ACC112 (cell line): ENCODE results near the gene MYADM.

Source experiments
- H2AFZ ChIP-seq: fragments of 200-600 bp; sonication (generic); one replicate; pipeline ENCODE4 v1.6.0; 2017; ENCODE audit warnings: antibody characterized with exemption, low read length; ENCODE audit not compliant: unreplicated experiment
- H3K27ac ChIP-seq: fragments of 200-600 bp; sonication (generic); 2 replicates; pipeline ENCODE4 v1.5.1; 2014; ENCODE audit warnings: low read depth, mild to moderate bottlenecking, antibody characterized with exemption, low read length, moderate library complexity
- H3K27me3 ChIP-seq: fragments of 200-600 bp; sonication (generic); 2 replicates; pipeline ENCODE4 v1.6.1; 2014; ENCODE audit warnings: mild to moderate bottlenecking, antibody characterized with exemption, low read length, moderate library complexity, mixed read lengths; ENCODE audit not compliant: insufficient read depth
- H3K36me3 ChIP-seq: fragments of 200-600 bp; sonication (generic); 2 replicates; pipeline ENCODE4 v1.6.1; 2016; ENCODE audit warnings: mild to moderate bottlenecking, antibody characterized with exemption, low read length, moderate library complexity, mixed read lengths; ENCODE audit not compliant: insufficient read depth
- H3K4me1 ChIP-seq: fragments of 200-600 bp; sonication (generic); one replicate; pipeline ENCODE4 v1.6.1; 2016; ENCODE audit warnings: low read length, mixed read lengths; ENCODE audit not compliant: insufficient read depth, unreplicated experiment, control insufficient read depth
- H3K4me3 ChIP-seq: fragments of 200-600 bp; sonication (generic); 2 replicates; pipeline ENCODE4 v1.5.1; 2014; ENCODE audit warnings: mild to moderate bottlenecking, low read depth, low read length
- H3K79me2 ChIP-seq: fragments of 200-600 bp; sonication (generic); one replicate; pipeline ENCODE4 v1.6.0; 2016; ENCODE audit warnings: low read length; ENCODE audit not compliant: control insufficient read depth, unreplicated experiment, insufficient read depth

MYADM gene

DNA sequence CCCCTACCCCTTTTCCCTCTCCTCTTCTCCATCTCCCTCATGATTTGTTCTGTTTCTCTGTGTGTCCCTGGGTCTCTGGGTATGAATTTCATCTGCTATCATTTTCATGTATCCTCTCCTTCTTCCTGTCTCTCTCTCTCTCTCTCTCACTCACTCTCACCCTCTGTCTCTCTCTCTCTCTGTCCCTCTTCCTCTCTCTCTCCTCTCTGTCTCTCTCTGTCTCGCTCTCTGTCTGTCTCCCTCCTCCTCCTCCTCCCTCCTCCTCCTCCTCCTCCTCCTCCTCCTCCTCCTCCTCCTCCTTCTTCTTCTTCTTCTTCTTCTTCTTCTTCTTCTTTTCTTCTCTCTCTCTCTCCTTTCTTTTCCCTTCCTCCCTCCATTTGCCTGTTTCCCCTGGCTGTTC lies 38.1 kb downstream of the MYADM start:
- H3K27ac ChIP-seq, result no peak overlapping the region
- H3K27me3 ChIP-seq, result peaks cover 54% of the 10 kb centered on the region
- H2AFZ ChIP-seq, result no peak overlapping the region
- no peak overlapping the region for H3K4me3 ChIP-seq
- H3K4me1 ChIP-seq, result peaks cover 5% of the 10 kb centered on the region
- no peaks in the 10 kb centered on the region for H3K79me2 ChIP-seq
- H3K36me3 ChIP-seq, result no peaks in the 10 kb centered on the region

DNA sequence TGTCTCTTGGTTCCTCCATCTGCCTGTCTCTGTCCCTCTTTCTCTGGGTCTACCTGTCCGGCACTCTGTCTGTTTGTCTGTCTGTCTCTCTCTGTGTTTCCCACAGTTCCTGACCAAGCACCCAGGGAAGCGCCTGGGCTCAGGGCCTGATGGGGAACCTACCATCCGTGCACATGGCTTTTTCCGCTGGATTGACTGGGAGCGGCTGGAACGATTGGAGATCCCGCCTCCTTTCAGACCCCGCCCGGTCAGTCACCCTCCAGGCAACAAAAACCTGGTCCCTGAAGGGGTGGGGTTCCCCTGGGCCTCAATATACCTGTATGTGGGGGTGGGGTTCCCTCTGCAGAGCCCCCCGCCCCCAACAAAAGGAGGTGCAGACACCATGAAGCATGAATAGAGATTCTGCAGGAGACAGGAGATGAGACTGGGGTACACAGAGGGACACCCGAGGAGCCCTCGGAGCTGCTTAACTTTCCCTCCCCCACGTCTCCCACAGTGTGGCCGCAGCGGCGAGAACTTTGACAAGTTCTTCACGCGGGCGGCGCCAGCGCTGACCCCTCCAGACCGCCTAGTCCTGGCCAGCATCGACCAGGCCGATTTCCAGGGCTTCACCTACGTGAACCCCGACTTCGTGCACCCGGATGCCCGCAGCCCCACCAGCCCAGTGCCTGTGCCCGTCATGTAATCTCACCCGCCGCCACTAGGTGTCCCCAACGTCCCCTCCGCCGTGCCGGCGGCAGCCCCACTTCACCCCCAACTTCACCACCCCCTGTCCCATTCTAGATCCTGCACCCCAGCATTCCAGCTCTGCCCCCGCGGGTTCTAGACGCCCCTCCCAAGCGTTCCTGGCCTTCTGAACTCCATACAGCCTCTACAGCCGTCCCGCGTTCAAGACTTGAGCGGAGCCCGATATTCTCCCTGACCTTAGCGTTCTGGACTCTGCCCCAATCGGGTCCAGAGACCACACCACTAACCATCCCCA lies 38.8 kb downstream of the MYADM start:
- peaks cover 5% of the 10 kb centered on the region for H3K4me1 ChIP-seq
- H2AFZ ChIP-seq, result no peak overlapping the region
- no peak overlapping the region for H3K4me3 ChIP-seq
- H3K36me3 ChIP-seq, result no peaks in the 10 kb centered on the region
- peaks cover 54% of the 10 kb centered on the region for H3K27me3 ChIP-seq
- H3K27ac ChIP-seq, result no peak overlapping the region
- H3K79me2 ChIP-seq, result no peaks in the 10 kb centered on the region

DNA sequence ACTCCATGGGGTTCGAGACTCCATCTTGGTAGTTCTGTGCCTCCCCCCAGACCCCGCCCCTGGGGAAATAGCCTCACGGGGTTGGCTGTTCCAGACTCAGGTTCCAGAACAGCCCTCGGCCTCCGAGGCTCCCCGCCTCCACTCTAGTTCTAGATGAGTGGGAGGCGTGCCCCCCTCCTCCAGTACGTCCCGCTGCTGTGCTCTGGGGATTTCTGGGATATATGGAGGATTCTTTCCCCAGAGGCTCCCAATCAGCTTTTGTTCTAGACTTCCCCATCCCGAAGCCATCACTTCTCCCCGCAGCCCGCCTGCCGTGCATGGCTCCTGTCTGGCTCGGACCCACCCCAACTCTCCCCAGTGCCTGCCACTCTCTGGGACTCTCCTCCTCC lies 39.5 kb downstream of the MYADM start:
- Histone ChIP-seq H2AFZ (no peak overlapping the region), H3K36me3 (no peaks in the 10 kb centered on the region), H3K4me3 (no peak overlapping the region), H3K79me2 (no peaks in the 10 kb centered on the region), H3K27me3 (peaks cover 54% of the 10 kb centered on the region), H3K27ac (no peak overlapping the region), H3K4me1 (peaks cover 5% of the 10 kb centered on the region)

DNA sequence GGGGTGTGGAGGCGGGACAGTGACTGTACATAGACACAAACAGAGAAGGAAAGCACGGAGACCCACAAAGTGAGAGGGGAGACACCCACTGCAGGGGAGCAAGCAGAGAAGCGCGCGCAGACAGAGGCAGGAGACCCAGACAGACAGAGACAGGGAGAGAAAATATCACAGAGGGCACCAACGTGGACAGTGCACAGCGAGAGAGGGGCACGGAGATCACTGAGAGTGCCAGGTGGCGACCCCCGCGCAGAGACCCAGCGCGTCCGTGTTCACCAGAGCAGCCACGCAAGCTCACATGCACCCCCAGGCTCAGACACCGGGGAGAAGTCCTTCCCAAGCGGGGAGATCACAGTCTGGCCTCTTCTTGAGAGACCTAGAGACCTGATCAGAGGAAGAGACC lies 40.0 kb downstream of the MYADM start:
- peaks cover 54% of the 10 kb centered on the region for H3K27me3 ChIP-seq
- no peaks in the 10 kb centered on the region for H3K36me3 ChIP-seq
- H3K27ac ChIP-seq, result no peak overlapping the region
- no peak overlapping the region for H2AFZ ChIP-seq
- H3K4me1 ChIP-seq, result peaks cover 5% of the 10 kb centered on the region
- no peak overlapping the region for H3K4me3 ChIP-seq
- H3K79me2 ChIP-seq, result no peaks in the 10 kb centered on the region

DNA sequence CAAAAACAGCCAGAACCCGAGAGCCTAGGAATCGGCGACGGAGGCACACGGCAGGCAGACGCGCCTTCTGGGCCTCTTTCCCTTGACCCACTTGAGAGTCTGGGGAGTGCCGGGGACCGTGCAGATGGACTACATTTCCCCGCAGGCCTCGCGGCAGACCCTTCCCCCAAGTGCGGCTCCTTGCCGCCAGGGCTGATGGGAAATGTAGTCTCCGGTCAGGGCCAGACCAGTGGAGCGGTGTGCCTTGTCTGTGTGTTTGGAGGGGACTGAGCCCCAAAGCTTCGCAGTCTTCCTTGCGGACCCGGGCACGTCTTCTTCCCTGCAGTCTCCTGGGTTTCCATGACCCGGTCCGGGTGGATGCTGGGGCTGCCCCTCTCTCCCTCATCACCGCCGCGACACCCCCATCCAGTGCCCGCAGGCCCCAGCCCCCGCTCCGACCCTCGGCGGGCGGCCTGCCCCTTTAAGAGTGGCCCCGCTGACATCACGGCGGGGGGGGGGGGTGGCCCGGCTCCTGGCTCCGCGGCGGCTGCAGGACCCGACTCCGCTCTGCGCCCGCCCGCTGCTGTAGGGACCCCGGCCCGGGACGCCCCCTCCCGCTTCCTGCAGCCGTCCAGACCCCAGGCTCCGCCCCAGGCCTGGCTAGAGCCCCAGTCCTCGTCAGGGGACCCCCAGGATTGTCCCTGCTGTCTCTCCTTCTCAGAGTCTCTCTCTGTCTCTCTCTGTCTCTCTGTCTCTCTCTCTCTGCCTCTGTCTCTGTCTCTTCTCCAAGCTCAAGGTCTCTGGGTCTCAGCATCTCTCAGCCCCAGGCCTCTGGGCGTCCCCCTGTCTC lies 40.6 kb downstream of the MYADM start:
- Histone ChIP-seq H3K27ac (no peak overlapping the region), H3K4me3 (peak overlapping the region; percentile 69), H3K36me3 (no peaks in the 10 kb centered on the region), H2AFZ (peak overlapping the region; percentile 43), H3K79me2 (no peaks in the 10 kb centered on the region), H3K4me1 (peaks cover 5% of the 10 kb centered on the region), H3K27me3 (peaks cover 54% of the 10 kb centered on the region)

DNA sequence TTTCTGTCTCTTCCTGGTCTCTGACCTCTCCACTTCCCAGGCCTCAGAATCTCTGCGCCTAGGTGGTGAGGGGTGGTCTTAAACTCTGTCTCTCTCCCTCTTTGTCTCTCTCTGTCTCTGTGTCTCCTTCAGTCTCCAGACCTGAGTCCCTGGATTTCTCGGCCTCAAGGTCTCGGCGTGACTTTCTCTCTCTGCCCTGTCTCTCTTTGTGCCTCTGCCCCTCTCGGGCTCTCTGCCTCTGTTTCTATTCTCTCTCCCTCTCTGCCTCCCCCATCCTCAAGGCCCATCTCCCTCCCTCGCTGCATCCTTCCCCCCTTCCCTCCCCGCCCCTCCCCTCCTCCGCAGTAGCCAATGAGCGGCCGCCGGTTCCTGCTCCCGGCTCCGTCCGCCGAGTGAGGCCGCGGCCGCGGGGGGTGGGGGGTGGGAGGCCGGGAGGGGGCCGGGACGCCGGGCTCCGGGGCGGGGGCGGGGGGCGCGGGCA lies 41.3 kb downstream of the MYADM start, which contains the start of gene CACNG7:
TSS of gene CACNG7 (plus strand) at position 344 of the 481 bp plus-strand sequence. CDS start 3,554 bp downstream, outside the sequence.
- H3K4me3 ChIP-seq, result peak within 1 kb of the TSS; percentile 69
- H3K79me2 ChIP-seq, result no peaks in the 10 kb centered on the region
- peaks cover 48% of the 10 kb centered on the region for H3K27me3 ChIP-seq
- H3K4me1 ChIP-seq, result peaks cover 5% of the 10 kb centered on the region
- peak within 1 kb of the TSS; percentile 43 for H2AFZ ChIP-seq
- no peak within 1 kb of the TSS for H3K27ac ChIP-seq
- no peaks in the 10 kb centered on the region for H3K36me3 ChIP-seq

DNA sequence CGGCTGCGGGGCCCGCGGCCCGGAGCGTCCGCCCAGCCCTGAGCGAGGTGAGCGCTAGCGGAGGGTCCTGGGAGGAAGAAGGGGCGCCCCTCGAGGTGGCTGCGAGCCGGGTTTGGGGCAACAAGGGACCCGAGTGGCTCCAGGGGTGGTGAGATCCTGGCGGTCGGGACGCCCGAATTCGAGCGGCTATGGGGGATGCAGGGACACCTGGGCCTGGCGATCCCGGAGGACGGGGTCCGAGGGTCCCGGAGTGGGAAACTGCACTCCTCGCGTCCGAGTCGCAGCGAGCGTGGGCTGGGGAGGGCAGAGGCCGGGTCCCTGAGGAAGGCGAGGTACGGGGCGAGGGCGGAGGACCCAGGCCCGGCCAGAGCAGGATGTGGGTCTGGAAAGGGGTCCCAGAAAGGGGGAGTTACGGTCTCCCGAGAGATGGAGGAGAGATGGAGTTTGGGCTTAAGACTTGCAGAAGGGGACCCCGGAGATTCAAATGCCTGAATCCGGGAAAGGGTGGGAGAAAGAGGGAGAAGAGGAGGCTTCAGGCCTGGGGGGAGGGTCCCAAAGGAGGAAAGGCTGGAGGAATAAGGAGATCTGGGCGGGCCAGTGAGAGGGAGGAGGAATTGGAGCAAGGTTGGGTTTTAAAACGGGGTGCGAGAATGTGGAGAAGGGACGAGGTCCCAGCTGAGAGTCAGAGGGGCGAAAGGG lies 41.9 kb downstream of the MYADM start:
- no peak overlapping the region for H3K27ac ChIP-seq
- peak overlapping the region; percentile 57 for H3K4me3 ChIP-seq
- peaks cover 43% of the 10 kb centered on the region for H3K27me3 ChIP-seq
- H3K36me3 ChIP-seq, result no peaks in the 10 kb centered on the region
- no peak overlapping the region for H2AFZ ChIP-seq
- peaks cover 5% of the 10 kb centered on the region for H3K4me1 ChIP-seq
- H3K79me2 ChIP-seq, result no peaks in the 10 kb centered on the region

DNA sequence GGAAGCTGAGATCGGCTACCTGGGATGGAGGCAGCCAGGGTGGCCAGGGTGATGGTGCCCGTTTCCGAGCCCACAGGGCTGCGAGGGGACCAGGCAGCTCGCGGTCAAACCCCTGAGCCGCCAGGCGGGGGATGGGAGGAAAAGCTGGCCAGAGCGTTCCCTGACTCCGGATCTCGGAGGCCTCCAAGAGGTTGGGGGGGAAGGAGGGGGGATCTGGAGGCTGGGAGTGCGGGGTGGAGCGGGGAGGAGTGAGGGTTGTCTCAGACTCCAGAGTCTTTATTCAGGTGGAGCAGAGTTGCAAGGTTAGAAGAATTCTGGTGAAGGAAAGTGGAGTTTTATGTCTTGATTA lies 42.5 kb downstream of the MYADM start:
- peaks cover 5% of the 10 kb centered on the region for H3K4me1 ChIP-seq
- no peaks in the 10 kb centered on the region for H3K79me2 ChIP-seq
- H3K36me3 ChIP-seq, result no peaks in the 10 kb centered on the region
- no peak overlapping the region; the same call in 1 of the 2 replicates for H3K4me3 ChIP-seq
- no peak overlapping the region for H2AFZ ChIP-seq
- H3K27me3 ChIP-seq, result peaks cover 38% of the 10 kb centered on the region
- no peak overlapping the region for H3K27ac ChIP-seq

DNA sequence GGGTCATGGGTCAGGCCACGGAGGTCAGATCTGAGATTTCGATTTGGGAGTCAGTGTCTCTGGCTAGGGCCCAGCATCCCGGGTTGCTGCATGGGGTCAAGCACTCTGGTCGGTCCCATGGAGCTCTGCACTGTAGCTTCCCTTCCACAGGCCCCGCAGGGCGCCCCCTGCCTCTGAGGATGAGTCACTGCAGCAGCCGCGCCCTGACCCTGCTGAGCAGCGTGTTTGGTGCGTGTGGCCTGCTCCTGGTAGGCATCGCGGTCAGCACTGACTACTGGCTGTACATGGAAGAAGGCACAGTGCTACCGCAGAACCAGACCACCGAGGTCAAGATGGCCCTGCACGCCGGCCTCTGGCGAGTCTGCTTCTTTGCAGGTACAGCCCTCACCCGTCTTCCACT lies 45.0 kb downstream of the MYADM start:
- no peak overlapping the region for H3K27ac ChIP-seq
- peaks cover 24% of the 10 kb centered on the region for H3K27me3 ChIP-seq
- H3K79me2 ChIP-seq, result no peaks in the 10 kb centered on the region
- peaks cover 3% of the 10 kb centered on the region for H3K4me1 ChIP-seq
- no peaks in the 10 kb centered on the region for H3K36me3 ChIP-seq
- no peak overlapping the region for H2AFZ ChIP-seq
- no peak overlapping the region for H3K4me3 ChIP-seq

DNA sequence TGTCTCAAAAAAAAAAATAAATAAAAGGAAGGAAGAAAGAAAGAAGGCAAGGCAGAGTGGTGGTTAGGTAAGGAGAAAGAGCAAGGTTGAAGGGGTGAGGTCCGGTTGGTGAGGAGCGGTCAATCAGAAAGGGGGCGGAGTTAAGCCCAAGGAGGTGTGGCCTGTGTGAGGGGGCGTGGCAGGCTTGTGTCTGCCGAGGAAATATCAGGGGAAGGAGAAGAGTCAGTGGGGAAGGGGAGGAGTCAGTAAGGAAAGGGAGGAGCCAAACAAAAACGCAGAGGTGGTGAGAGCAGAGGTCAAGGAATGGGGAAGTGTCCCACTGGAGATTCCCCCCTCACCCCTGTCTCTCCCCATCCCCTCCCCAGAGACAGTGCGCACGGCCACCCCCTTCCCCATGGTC lies 47.3 kb downstream of the MYADM start:
- H3K79me2 ChIP-seq, result no peaks in the 10 kb centered on the region
- no peaks in the 10 kb centered on the region for H3K36me3 ChIP-seq
- H2AFZ ChIP-seq, result no peak overlapping the region
- H3K4me3 ChIP-seq, result no peak overlapping the region
- H3K27me3 ChIP-seq, result peaks cover 8% of the 10 kb centered on the region
- H3K4me1 ChIP-seq, result no peaks in the 10 kb centered on the region
- H3K27ac ChIP-seq, result no peak overlapping the region
